ENCODE measurements around the gene AGPS. TPM values are rescaled to one million over a fixed set of nuclear protein-coding genes. Genes with fewer than 3 reads are reported as not detected.

AGPS gene
- total and polyA plus RNA-seq, 4 donors: 6.3 to 46.9 (median 18.3) TPM

DNA sequence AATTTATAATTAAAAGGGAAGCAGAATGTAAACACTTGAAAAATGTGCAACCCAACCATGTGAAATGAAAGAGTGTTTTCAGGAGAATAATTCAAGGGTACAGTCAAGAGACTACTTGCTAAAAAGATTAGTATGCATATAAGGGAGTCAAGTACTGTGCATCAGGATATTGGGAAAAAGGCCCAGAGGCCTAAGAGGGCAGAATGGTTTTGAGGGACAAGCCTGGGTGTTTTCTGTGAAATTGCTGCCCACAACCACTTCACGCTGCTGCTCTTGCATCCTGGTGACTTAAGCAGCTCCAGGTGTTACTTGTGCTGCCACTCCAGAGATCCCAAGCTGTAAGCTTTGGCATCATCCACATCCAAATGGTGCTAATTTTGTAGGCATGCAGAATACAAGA lies 165.2 kb downstream of the AGPS start:
- Histone ChIP-seq H3K9ac (ENCODE audit: low read depth in 1 of 2, low read length in 2 of 2) (no peak overlapping the region), H3K27ac (ENCODE audit: low read depth in 1 of 2, low read length in 2 of 2) (no peak overlapping the region), H3K27me3 (ENCODE audit: control insufficient read depth in 4 of 4, insufficient read depth in 4 of 4, low read length in 3 of 4) (no peaks in the 10 kb centered on the region), H3K4me3 (ENCODE audit: low read depth in 1 of 3, low read length in 3 of 3) (no peak overlapping the region), H3K4me1 (ENCODE audit: control insufficient read depth in 4 of 4, insufficient read depth in 4 of 4, low read length in 3 of 4) (peaks cover 0 to 4% (median 0%) of the 10 kb centered on the region in 4 donors), H3K9me3 (ENCODE audit: control insufficient read depth in 4 of 4, low read length in 3 of 4) (no peaks in the 10 kb centered on the region), H3K36me3 (ENCODE audit: control insufficient read depth in 4 of 4, insufficient read depth in 3 of 4, low read depth in 1 of 4, low read length in 3 of 4) (no peaks in the 10 kb centered on the region)
- TF ChIP-seq NR2F2 (IDR thresholded peaks at IDR 0.05) (no peak), TAF1 (conservative IDR thresholded peaks at IDR 0.05) (no peak), RXRA (IDR thresholded peaks at IDR 0.05) (no peak), YY1 (IDR thresholded peaks at IDR 0.05) (no peak), FOXA1 (IDR thresholded peaks at IDR 0.05) (no peak), RAD21 (IDR thresholded peaks at IDR 0.05) (no peak), JUND (IDR thresholded peaks at IDR 0.05) (no peak), HNF4A (conservative IDR thresholded peaks at IDR 0.05) (no peak), SP1 (IDR thresholded peaks at IDR 0.05) (no peak), FOXA2 (IDR thresholded peaks at IDR 0.05) (no peak), HNF4G (IDR thresholded peaks at IDR 0.05) (no peak), EGR1 (IDR thresholded peaks at IDR 0.05; ENCODE audit: low read depth in 2 of 2) (no peak)
- TF ChIP-seq, protein P1, sequence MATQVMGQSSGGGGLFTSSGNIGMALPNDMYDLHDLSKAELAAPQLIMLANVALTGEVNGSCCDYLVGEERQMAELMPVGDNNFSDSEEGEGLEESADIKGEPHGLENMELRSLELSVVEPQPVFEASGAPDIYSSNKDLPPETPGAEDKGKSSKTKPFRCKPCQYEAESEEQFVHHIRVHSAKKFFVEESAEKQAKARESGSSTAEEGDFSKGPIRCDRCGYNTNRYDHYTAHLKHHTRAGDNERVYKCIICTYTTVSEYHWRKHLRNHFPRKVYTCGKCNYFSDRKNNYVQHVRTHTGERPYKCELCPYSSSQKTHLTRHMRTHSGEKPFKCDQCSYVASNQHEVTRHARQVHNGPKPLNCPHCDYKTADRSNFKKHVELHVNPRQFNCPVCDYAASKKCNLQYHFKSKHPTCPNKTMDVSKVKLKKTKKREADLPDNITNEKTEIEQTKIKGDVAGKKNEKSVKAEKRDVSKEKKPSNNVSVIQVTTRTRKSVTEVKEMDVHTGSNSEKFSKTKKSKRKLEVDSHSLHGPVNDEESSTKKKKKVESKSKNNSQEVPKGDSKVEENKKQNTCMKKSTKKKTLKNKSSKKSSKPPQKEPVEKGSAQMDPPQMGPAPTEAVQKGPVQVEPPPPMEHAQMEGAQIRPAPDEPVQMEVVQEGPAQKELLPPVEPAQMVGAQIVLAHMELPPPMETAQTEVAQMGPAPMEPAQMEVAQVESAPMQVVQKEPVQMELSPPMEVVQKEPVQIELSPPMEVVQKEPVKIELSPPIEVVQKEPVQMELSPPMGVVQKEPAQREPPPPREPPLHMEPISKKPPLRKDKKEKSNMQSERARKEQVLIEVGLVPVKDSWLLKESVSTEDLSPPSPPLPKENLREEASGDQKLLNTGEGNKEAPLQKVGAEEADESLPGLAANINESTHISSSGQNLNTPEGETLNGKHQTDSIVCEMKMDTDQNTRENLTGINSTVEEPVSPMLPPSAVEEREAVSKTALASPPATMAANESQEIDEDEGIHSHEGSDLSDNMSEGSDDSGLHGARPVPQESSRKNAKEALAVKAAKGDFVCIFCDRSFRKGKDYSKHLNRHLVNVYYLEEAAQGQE (IDR thresholded peaks at IDR 0.05): no peak
- TF ChIP-seq, protein P2, sequence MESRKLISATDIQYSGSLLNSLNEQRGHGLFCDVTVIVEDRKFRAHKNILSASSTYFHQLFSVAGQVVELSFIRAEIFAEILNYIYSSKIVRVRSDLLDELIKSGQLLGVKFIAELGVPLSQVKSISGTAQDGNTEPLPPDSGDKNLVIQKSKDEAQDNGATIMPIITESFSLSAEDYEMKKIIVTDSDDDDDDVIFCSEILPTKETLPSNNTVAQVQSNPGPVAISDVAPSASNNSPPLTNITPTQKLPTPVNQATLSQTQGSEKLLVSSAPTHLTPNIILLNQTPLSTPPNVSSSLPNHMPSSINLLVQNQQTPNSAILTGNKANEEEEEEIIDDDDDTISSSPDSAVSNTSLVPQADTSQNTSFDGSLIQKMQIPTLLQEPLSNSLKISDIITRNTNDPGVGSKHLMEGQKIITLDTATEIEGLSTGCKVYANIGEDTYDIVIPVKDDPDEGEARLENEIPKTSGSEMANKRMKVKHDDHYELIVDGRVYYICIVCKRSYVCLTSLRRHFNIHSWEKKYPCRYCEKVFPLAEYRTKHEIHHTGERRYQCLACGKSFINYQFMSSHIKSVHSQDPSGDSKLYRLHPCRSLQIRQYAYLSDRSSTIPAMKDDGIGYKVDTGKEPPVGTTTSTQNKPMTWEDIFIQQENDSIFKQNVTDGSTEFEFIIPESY (IDR thresholded peaks at IDR 0.05): no peak
- TF ChIP-seq, protein P3, sequence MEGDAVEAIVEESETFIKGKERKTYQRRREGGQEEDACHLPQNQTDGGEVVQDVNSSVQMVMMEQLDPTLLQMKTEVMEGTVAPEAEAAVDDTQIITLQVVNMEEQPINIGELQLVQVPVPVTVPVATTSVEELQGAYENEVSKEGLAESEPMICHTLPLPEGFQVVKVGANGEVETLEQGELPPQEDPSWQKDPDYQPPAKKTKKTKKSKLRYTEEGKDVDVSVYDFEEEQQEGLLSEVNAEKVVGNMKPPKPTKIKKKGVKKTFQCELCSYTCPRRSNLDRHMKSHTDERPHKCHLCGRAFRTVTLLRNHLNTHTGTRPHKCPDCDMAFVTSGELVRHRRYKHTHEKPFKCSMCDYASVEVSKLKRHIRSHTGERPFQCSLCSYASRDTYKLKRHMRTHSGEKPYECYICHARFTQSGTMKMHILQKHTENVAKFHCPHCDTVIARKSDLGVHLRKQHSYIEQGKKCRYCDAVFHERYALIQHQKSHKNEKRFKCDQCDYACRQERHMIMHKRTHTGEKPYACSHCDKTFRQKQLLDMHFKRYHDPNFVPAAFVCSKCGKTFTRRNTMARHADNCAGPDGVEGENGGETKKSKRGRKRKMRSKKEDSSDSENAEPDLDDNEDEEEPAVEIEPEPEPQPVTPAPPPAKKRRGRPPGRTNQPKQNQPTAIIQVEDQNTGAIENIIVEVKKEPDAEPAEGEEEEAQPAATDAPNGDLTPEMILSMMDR (IDR thresholded peaks at IDR 0.05; ENCODE audit: low read depth, low read length, missing input control): no peak
- TF ChIP-seq, protein P4, sequence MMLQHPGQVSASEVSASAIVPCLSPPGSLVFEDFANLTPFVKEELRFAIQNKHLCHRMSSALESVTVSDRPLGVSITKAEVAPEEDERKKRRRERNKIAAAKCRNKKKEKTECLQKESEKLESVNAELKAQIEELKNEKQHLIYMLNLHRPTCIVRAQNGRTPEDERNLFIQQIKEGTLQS (IDR thresholded peaks at IDR 0.05): no peak
- TF ChIP-seq, protein P5, sequence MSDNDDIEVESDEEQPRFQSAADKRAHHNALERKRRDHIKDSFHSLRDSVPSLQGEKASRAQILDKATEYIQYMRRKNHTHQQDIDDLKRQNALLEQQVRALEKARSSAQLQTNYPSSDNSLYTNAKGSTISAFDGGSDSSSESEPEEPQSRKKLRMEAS (IDR thresholded peaks at IDR 0.05): no peak
- 98% methylated on average over 1 of the region's 1 CpG for WGBS
- no peak for DNase-seq (ENCODE audit: low spot score)

DNA sequence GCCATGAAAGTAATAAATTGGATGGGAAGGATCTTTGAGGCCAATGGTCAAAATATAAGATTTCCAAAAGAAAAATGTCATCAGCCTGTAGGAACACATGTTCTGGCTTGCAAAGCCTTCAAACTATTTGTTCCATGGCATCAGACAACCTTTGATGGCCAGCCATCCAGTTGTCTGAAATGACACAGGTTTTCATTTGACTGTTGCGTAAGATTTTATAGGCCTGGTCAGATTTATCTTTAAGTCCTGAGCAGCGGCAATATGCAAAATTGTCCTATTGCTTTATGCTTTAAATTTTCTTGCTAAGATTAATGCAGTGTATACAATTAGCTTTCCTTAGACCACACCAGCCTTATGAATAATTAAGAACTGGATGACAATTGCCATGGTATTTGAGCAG lies 167.1 kb downstream of the AGPS start:
- H3K9ac ChIP-seq (ENCODE audit: low read depth in 1 of 2, low read length in 2 of 2): no peak overlapping the region
- H3K9me3 ChIP-seq (ENCODE audit: control insufficient read depth in 4 of 4, low read length in 3 of 4): no peaks in the 10 kb centered on the region
- WGBS: over 99% methylated on average over 2 of the region's 2 CpGs
- H3K27me3 ChIP-seq (ENCODE audit: control insufficient read depth in 4 of 4, insufficient read depth in 4 of 4, low read length in 3 of 4): no peaks in the 10 kb centered on the region
- no peak for DNase-seq (ENCODE audit: low spot score)
- TF ChIP-seq, protein P4 (IDR thresholded peaks at IDR 0.05): no peak
- TF ChIP-seq RAD21 (IDR thresholded peaks at IDR 0.05) (no peak), HNF4A (conservative IDR thresholded peaks at IDR 0.05) (no peak), HNF4G (IDR thresholded peaks at IDR 0.05) (no peak), SP1 (IDR thresholded peaks at IDR 0.05) (no peak)
- H3K4me3 ChIP-seq (ENCODE audit: low read depth in 1 of 3, low read length in 3 of 3): no peak overlapping the region
- H3K36me3 ChIP-seq (ENCODE audit: control insufficient read depth in 4 of 4, insufficient read depth in 3 of 4, low read depth in 1 of 4, low read length in 3 of 4): no peaks in the 10 kb centered on the region
- no peak overlapping the region for H3K27ac ChIP-seq (ENCODE audit: low read depth in 1 of 2, low read length in 2 of 2)
- no peaks in the 10 kb centered on the region for H3K4me1 ChIP-seq (ENCODE audit: control insufficient read depth in 4 of 4, insufficient read depth in 4 of 4, low read length in 3 of 4)
